Suprapubic skin (tissue), 4 donors: ENCODE results near the gene CDC42EP5.

Source experiments
- CTCF ChIP-seq, 2 donors: fragments of 200-600 bp in 1 of 2; fragments of 450-650 bp in 1 of 2; sonication (generic) in 1 of 2; IDR thresholded peaks; one replicate each; pipeline ENCODE4 v1.5.1; 2016 to 2019; ENCODE audit warnings: antibody characterized with exemption in 2 of 2, mild to moderate bottlenecking in 1 of 2, moderate library complexity in 1 of 2
- EP300 ChIP-seq: sonication (generic); formaldehyde crosslinking; IDR thresholded peaks from one replicate; pipeline ENCODE4 v1.6.1; 2017; ENCODE audit warnings: antibody characterized with exemption
- POLR2A ChIP-seq, 2 donors: fragments of 450-650 bp; IDR thresholded peaks; one replicate each; pipeline ENCODE4 v1.6.1; 2017; ENCODE audit warnings: antibody characterized with exemption in 2 of 2, mild to moderate bottlenecking in 2 of 2, moderate library complexity in 2 of 2
- POLR2AphosphoS5 ChIP-seq, 3 donors: sonication (generic); formaldehyde crosslinking; IDR thresholded peaks; one replicate each; pipeline ENCODE4 v1.6.1; 2017; ENCODE audit warnings: antibody characterized with exemption in 3 of 3

- TF ChIP-seq CTCF (IDR thresholded peaks at IDR 0.05) (no peak), POLR2A (IDR thresholded peaks at IDR 0.05) (no peak), EP300 (no peak), POLR2AphosphoS5 (IDR thresholded peaks at IDR 0.05) (no peak)
These were observed 10.9 kb downstream of the CDC42EP5 start for GRCh38 chr19:54462047-54462654.
